Neural progenitor cell (in vitro differentiated cells): Measurements from ENCODE around the gene ZNF827.

Experiments
- CTCF ChIP-seq: fragments of 200-600 bp; sonication (generic); IDR thresholded peaks from 2 replicates; pipeline ENCODE4 v1.5.1; 2017; ENCODE audit warnings: antibody characterized with exemption, mild to moderate bottlenecking
- EZH2 ChIP-seq: fragments of 200-600 bp; sonication (generic); IDR thresholded peaks from 2 replicates; pipeline ENCODE4 v1.6.1; 2017; ENCODE audit warnings: antibody characterized with exemption, mild to moderate bottlenecking, moderate library complexity

- TF ChIP-seq CTCF (no peak), EZH2 (no peak)
Observed at GRCh38 chr4:145719752-145720624, 218.6 kb downstream of the ZNF827 start.
